Amygdala (tissue), 56 donors: Measurements from ENCODE around the gene BRIP1.
A peak's percentile ranks its signal among the peaks of the same experiment; 100 is the strongest.
"Not testable (repeated sequence)": the region's sequence is repeated elsewhere in the genome, so short reads cannot be mapped to it uniquely, and the experiment has no call there.

Experiments
- DNase-seq, 56 donors: peaks; one replicate each; lab custom pipeline; 2025; lab: John Stamatoyannopoulos, UW

BRIP1 gene

DNA sequence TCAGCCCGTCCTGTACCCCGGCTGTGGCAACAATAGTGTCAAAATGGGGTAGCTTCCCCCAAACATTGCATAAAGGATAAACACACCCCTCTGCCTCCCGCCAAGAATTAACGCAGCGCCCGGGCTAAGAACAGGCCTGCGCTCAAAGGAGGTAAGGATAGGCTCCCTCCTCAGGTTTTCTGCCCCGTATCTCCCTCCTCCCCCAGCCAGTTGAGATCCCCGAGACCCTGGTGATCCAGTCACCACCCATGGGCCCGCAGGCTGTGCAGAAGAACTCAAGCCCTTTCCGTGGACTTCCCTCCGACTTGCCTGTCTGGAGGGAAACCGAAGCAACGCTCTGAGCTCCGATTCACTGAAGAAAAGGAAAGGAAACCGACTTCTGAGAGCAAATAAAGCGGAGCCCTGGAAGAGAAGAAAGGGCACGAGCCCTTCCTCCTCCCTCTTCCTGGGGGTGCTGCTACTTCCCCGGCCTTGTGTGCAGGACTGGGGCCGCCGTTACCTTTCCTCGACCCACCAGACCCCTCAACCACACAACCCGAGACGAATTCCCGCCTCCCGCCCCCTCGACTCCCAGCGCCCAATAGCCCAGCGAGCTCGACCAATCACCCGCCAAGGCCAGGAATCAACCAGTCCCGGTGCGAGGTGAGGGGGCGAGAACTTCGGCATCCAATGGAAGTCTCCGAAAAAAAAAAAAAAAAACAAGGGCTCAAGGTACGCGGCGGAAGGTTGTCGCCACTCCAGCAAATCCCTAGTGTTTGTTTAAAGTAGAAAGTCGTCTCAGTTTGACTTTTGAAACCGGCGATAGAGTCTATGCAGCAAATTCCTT lies at the start of gene BRIP1:
BRIP1 (minus strand) TSS at position 554 of the 826 bp plus-strand sequence. CDS start 1,989 bp downstream, outside the sequence.
- DNase-seq = peak; percentile 4 to 86 (median 68)

DNA sequence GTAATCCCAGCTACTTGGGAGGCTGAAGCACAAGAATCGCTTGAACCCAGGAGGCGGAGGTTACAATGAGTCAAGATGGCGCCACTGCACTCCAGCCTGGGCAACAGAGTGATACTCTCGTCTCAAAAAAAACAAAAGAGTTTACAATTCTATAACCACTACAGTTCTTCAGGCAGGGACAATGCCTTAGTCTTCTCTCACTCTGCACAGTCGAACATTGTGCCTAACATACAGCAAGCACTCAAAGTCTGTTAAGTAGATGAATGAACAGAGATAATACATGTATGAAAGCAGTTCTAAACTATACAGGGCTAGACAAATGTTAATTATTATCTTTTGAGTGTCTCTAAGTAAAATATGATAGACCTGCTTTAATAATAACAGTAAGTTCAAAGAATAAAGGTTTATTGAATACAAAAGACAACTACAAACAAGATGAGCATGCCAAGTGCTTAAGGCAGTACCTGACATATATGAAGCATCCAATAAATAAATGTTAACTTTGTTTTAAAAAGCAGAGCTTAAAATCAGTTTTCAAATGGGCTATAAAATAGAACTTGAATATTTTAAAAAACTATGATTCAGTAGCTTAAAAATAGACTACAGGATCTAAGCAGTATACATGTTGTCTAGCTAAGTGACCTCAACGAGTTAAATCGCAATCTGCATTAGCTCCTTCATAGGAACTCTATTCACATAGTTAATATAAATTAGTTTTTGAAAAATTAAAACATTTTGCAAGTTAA lies 45.1 kb upstream of the BRIP1 start:
- DNase-seq = no peak

DNA sequence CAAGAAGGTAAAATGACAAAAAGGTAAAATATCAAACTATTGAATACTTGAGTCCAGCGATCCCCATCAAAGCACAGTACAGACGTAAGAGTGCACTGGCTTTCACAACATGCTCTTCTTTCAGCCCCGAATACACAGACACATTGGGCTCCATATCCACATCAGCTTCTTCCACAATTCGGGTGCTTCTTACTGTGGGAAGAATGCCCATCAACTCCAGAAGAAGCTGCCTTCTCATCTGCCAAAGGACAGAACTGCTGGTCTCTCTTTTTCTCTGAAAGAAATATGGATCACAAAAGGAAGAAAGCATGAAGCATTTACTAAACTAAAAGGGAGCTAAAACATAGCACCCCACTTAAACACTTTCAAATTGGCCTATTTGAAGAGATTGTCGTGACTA lies 44.0 kb upstream of the BRIP1 start:
- DNase-seq = no peak

DNA sequence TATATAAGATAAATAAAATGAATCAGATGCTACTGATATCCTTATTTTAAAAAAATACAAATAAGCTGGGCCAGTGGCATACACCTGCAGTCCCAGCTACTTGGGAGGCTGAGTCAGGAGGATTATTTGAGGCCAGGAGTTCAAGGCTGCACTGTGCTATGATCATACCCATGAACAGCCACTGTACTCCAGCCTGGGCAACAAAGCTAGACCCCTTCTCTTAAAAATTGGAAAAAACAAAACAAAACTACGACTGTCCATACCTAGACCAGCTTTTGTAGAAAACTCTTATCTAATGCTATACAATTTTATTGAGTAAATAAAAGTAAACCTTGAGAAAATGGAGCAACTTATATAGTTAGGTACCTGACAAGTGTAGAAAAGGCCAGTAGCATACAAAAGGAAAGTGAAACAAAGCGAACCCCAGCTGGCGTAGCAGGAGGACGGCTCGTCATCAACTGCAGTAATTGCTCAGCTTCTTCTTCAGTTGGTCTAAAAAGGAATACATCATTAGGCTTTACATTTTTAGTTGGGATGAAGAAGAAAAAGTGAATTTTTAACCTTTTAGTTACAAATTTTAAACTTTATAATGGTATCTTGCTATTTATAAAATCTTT lies 40.9 kb upstream of the BRIP1 start:
- DNase-seq = no peak

DNA sequence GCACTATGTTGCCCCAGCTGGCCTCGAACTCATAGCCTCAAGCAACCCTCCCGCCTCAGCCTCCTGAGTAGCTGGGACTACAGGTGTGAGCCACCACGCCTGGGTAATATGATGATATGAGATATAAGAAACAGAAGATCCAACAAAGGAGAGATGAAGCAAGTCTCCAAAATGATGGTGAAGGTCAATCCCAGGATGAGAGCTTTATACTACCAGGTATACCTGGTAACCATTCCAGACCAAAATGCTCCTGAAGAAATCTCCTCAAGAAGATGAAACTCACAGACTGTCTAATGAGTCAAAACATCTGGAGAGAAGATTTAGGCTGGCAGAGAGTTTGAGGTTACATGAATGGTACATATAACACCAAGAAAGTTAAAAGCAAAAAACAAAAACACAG lies 39.9 kb upstream of the BRIP1 start:
- DNase-seq = no peak

DNA sequence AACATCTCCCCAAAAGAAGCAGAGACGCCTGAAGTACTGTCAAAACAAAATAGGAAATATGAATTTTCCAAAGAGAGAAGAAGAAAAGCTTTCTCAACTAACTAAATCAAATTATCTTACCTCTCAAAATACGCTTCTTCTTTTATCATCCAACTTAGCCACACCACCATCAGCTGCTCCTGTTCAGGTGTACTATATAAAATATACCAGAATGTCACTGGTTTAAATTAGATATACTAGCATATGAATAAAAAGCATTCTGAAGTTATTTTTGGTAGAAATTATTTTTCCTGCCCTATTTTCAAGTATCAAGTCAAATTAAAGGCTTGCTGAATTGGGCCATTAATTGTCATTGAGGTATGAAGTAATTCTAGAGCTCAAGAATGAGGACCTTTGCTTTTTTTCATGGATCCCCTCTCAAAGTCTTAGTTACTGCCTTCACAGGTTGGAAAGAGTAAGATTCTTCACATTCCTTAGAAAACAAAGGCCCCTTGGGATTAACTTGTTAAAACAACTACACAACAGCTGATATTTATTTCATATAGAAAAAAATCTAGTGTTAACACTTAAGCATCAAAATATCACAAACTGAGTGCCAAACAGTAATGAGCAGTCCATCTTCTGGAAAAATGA lies 34.3 kb upstream of the BRIP1 start:
- no peak for DNase-seq

DNA sequence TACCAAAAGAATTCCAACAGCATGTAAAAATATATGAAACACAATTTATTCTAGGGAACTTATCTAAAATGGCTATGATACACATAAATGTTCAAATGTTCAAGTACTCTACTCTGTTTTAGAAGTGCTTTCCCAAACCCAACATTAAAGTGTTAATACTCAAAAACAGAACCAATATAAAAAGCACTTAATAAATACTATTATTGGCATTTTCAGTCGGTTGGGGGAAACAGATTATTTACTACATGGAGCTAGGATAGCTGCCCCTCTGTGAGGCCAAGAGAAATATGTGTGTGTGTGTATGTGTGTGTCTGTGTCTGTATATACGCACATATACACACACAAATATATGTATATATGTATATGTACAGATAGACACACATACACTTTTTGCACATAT lies 32.1 kb upstream of the BRIP1 start:
- DNase-seq = no peak

DNA sequence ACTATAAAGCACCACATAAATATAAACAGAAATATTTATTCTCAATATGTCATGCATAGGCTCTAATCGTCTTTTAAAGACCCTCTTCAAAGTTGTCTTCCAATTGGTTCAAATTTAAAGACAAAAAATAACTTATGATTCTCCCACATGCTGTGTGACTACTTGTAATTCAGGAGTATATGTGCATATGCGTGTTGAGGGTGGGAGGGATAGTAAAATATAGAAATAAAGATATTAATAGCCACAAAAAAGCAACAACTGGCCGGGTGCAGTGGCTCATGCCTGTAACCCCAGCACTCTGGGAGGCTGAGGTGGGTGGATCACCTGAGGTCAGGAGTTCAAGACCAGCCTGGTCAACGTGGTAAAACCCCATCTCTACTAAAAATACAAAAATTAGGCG lies 31.0 kb upstream of the BRIP1 start:
- not testable (repeated sequence) for DNase-seq

DNA sequence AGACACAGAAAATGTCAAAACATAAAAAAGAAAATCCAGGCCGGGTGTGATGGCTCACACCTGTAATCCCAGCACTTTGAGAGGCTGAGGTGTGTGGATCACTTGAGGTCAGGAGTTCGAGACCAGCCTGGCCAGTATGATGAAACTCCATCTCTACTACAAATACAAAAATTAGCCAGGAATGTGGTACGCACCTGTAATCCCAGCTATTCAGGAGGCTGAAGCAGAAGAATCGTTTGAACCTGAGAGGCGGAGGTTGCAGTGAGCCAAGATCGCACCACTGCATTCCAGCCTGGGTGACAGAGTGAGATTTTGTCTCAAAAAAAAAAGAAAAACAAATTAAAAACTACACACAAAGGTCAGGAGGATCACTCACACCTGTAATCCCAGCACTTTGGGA lies 24.4 kb upstream of the BRIP1 start:
- not testable (repeated sequence) for DNase-seq

DNA sequence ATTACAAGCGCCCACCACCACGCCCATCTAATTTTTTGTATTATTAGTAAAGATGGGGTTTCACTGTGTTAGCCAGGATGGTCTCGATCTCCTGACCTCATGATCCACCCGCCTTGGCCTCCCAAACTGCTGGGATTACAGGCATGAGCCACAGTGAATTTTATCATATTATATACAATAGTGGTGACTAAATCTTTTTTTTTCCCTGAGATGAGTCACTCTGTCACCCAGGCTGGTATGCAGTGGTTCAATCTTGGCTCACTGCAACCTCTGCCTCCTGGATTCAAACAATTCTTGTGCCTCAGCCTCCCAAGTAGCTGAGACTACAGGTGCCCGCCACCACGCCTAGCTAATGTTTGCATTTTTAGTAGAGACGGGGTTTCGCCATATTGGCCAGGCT lies 22.5 kb upstream of the BRIP1 start:
- not testable (repeated sequence) for DNase-seq

DNA sequence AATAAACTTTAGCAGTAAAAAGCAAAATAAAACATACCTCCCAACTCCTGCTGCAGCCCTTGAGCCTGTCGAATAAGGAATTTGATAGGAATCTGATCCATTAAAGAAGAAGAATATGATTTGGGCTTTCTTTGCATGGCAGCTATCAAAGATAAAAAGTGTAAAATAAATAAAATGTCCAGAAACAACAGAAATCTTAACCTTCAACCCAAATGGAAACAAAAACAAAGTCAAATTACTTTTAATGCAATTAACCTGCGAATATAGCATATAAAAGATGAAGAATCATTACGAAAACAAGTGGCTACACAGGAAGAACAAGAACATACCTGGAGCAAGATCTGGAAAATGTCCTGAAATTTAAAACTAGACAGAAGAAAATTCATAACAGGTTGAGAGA lies 21.5 kb upstream of the BRIP1 start:
- DNase-seq = no peak

DNA sequence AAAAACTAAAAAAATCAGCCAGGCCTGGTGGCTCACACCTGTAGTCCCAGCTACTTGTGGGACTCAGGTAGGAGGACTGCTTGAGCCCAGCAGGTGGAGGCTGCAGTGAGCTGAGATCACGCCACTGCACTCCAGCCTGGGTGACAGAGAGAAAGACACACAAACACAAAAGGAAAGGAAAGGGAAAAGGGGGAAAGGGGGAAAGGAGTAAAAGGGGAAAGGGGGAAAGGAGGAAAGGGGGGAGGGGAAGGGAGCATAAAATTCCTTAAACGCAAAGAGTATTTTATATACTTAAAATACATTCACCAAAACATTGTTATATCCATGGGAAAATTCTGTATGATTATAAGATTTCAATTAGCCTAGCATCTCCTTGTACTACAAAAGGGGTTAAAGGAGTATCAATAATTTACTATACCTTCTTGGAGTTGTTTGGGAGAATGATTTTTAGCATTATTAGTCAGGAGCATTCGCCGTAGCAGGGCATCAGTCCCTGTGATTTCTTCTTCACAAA lies 17.3 kb upstream of the BRIP1 start:
- no peak for DNase-seq

DNA sequence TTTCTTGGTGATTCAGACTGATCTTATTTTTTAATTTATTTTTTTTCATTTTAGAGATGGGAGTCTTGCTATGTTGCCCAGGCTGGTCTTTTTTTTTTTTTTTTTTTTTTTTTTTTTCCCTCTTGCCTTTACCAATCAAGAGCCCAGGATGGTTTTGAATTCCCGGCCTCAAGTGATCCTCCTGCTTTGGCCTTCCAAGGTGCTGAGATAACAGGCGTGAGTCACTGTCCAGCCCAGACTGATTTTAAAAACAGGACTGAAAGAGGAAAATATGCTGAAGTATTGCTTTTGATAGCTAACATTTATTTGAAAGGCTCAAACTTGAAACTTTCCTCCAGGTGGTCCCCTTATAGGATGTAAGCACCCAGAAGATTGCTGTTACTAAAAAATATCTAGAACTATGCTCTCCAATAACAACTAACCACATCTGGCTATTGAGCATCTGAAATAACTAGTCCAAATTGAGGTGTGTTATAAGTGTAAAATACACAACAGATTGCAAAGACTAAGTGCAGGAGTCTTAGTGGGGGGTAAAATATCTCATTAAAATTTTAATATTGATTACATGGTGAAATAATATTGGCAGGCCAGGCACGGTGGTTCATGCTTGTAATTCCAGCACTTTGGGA lies 15.8 kb upstream of the BRIP1 start:
- no peak for DNase-seq

DNA sequence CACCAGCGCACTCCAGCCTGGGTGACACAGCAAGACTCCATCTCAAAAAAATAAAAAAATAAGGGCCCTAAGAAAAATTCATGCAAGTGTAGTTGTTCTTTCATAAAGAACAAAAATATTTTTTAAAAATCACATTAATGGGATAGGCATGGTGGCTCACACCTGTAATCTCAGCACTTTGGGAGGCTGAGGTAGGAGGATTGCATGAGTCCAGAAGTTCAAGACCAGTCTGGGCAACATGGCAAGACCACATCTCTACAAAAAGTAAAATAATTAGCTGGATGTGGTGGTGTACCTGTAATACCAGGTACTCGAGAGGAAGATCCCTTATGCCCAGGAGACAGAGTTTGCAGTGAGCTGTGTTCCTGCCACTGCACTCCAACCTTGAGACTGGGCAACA lies 15.2 kb upstream of the BRIP1 start:
- DNase-seq = no peak

DNA sequence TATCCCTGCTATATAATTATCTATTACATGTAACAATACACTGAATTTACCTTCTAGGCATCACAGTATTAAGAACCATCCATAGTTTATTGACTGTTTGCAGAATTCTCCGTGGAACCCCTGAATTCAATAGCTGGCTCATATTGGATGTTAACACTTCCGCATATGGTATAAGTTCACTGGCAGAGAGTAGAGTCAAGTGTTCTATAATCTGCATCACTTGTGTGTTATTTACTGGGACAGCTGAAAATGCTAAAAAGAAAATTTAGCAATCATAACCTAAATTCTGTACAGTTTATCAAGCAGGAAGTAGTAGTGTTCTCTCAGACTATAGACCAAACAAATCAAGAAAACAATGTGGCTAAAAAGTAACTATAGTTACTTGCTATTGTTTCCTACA lies 14.5 kb upstream of the BRIP1 start:
- DNase-seq = no peak

DNA sequence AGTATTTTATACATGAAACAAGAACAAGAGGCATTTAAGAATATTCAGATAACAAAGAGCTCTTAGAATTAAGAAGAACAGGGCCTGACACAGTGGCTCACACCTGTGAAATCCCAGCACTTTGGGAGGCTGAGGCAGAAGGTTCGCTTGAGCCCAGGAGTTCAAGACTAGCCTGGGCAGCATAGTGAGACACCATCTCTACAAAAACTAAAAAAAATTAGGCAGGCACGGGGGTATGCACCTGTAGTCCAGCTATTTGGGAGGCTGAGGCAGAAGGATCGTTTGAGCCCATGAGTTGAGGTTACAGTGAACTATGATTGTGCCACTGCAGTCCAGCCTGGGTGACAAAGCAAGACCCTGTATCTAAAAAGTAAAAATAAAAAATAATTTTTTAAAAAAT lies 12.5 kb upstream of the BRIP1 start:
- no peak for DNase-seq

DNA sequence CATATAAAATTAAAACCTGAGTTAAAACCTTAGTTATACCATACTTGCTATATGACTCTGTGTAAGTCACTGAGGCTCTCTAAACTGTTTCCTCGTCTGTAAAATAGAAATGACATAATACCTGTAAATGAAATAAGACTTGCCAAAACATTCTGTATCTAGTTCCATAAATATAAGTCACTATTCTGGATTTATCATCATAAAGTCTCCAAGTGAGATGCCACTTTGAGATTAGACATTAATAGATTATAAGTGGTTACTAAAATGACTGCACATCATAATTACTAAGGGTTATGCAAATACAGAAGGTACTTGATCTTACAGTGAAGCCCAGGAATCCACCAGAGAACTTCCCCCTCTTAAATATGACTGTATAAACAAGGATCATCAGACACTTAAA lies 12.0 kb upstream of the BRIP1 start:
- no peak for DNase-seq

DNA sequence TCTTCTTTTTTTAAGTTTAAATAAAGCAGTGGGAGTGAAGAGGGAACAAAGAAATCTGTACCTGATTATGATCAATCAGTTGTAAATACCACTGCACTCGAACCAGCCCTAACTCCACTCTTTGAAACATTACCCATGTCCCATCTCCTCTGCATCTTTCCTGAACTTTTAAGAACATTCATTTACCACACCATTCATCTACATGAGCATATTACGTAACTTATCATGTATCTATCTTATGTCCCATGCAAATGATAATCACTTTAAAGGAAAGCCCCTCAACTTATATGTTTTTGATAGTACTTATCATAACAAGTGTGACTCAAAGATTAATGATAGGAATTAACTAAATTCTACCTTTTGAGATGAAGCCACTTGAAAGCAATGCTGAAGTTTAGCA lies 10.7 kb upstream of the BRIP1 start:
- no peak for DNase-seq

DNA sequence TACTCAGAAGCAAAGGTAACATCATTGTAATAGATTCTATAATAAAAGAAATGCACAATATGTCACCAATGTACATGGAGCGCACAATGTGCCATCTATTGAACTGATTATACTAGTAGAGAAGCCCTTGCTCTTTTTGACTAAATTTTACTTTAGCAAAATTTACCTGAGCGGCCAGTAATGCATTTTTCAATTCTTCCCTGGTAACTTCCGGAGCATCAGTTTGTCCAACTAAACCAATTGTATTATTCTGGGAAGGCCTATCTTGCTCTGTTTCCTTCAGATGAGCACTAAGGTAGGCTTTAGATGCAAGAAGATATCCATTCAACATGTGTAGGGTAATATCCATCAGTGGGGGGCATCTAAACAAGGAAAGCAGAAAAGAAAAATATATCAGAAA lies 8.8 kb upstream of the BRIP1 start:
- DNase-seq = no peak

DNA sequence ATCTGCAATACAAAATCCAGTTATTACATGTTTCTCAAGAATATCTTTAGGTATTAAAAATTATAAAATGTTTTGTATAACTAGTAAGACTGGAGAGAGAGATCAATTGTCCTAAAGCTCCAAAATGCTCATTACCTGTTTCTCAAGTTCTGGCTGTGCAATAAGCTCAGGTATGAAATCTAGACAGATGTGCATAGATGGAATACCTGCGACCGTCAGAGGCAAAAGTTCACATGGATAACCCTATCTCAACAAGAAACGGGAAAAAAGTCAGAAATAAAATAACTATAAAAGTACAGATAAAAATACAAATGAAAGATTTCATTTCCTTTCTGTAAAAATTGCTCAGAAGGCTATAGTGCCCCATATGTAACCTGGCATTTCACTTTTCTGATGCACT lies 5.8 kb upstream of the BRIP1 start:
- DNase-seq = no peak
